IPS-NIHi7 (cell line): ENCODE data around the gene GLI1.
"Not testable (repeated sequence)": the region's sequence is repeated elsewhere in the genome, so short reads cannot be mapped to it uniquely, and the experiment has no call there.

Source experiments
- DNase-seq: peaks from one replicate; pipeline ENCODE4 v3.0.0; 2012; ENCODE audit warnings: mixed read lengths; ENCODE audit errors: extremely low spot score

GLI1 gene

GRCh38 chr12:57497223-57498131, 37.9 kb downstream of the GLI1 start:
- DNase-seq = no peak

GRCh38 chr12:57498132-57498502, 38.5 kb downstream of the GLI1 start:
- peak; percentile 54 for DNase-seq

GRCh38 chr12:57498571-57498970, 39.0 kb downstream of the GLI1 start:
- DNase-seq = no peak

- no peak for DNase-seq
These were observed 40.6 kb downstream of the GLI1 start for GRCh38 chr12:57500213-57500612.

- not testable (repeated sequence) for DNase-seq
These were observed 42.9 kb downstream of the GLI1 start for GRCh38 chr12:57502311-57502969.

GRCh38 chr12:57506541-57506940, 47.0 kb downstream of the GLI1 start:
- not testable (repeated sequence) for DNase-seq

GRCh38 chr12:57507796-57508195, 48.2 kb downstream of the GLI1 start:
- DNase-seq = not testable (repeated sequence)

- DNase-seq = no peak
These were observed 51.6 kb downstream of the GLI1 start for GRCh38 chr12:57511161-57511560.

- no peak for DNase-seq
These were observed 52.2 kb downstream of the GLI1 start for GRCh38 chr12:57511588-57512325.

GRCh38 chr12:57512665-57513064, 53.1 kb downstream of the GLI1 start:
- no peak for DNase-seq

GRCh38 chr12:57513266-57513665, 53.7 kb downstream of the GLI1 start:
- no peak for DNase-seq

- DNase-seq = not testable (repeated sequence)
These were observed 54.1 kb downstream of the GLI1 start for GRCh38 chr12:57513677-57514076.

GRCh38 chr12:57514246-57514645, 54.7 kb downstream of the GLI1 start:
- not testable (repeated sequence) for DNase-seq

- DNase-seq = no peak
These were observed 55.3 kb downstream of the GLI1 start for GRCh38 chr12:57514720-57515407.

GRCh38 chr12:57515408-57515933, 55.9 kb downstream of the GLI1 start:
- no peak for DNase-seq

- no peak for DNase-seq
These were observed 56.5 kb downstream of the GLI1 start for GRCh38 chr12:57515934-57516541.

- DNase-seq = no peak
These were observed 57.1 kb downstream of the GLI1 start for GRCh38 chr12:57516617-57517153.

GRCh38 chr12:57517187-57517586, 57.6 kb downstream of the GLI1 start:
- DNase-seq = no peak

- DNase-seq = not testable (repeated sequence)
These were observed 58.1 kb downstream of the GLI1 start for GRCh38 chr12:57517718-57518117.

GRCh38 chr12:57518176-57518919, 58.8 kb downstream of the GLI1 start:
- DNase-seq = no peak
